Measurements from ENCODE around the gene NECTIN4. TPM values are rescaled to one million over a fixed set of nuclear protein-coding genes. Genes with fewer than 3 reads are reported as not detected.
A peak's percentile ranks its signal among the peaks of the same experiment; 100 is the strongest.

Gene NECTIN4
- total and polyA plus RNA-seq, 10 of the 15 experiments (the other 5 are each of a cell fraction or from before 2014, with no cell fraction given), result 2.8 to 8.7 (median 3.7) TPM

DNA sequence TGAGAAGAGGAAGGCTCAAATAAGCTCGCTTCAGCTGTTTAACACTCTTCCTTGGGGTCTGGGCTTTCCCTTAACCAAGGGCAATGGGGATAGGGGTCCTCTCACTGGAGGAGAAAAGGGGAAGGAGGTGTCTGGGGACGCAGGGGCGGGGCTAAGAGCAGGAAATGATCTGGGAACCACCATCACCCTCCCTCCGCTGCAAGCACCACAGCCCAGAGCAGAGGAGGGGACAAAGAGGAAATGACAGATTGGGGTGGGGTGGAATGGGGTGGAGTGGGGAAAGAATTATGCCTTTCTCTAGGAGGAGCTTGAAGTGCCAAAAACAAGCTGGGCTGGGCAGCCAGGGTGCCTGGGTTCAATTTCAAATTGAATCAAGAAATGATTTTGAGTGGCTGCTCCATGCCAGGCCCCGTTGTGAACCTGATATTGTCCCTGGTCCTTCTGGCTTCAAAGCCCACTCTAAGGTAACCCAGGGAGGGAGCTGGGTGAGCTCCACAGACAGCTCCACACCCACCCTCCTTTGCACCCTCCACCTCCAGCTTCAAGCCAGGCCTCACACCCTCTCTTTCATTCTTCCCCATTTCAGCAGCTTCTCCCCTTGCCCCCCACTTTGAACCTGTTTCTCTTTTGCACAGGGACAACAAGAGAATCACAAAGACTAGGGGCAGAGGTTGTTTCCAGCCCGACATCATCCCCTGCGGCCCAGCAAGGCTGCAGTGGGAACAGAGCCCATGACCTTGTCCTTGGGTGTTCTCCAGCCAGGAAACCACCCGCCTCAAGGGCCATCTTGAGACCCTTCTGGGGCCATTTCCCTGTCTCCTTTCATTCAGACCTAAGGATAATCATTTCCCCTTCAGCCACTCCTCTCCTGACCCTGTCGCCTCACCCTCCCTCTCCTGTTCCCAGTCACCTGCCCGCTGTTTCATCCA, 20.8 kb downstream of the NECTIN4 start (continued):
- TF ChIP-seq USF1 (IDR thresholded peaks at IDR 0.05; ENCODE audit: borderline replicate concordance, extremely low read length, insufficient read depth, low read depth, low read length), result no peak
- TF ChIP-seq YY1 (IDR thresholded peaks at IDR 0.05; ENCODE audit: low read depth, low read length), result peak; percentile 59
- TF ChIP-seq CTCF (IDR thresholded peaks at IDR 0.05 in 2 of 3, conservative IDR thresholded peaks at IDR 0.05 in 1 of 3; ENCODE audit: control insufficient read depth in 2 of 3, extremely low read depth in 1 of 3, insufficient read depth in 1 of 3, low read depth in 3 of 3, low read length in 3 of 3), result no peak
- no peak for TF ChIP-seq FOS (IDR thresholded peaks at IDR 0.05; ENCODE audit: borderline replicate concordance, extremely low read depth, insufficient read length)
- TF ChIP-seq STAT1 (conservative IDR thresholded peaks at IDR 0.05), result no peak
- no peak for TF ChIP-seq ZNF622 (IDR thresholded peaks at IDR 0.05)
- TF ChIP-seq CHD2 (IDR thresholded peaks at IDR 0.05; ENCODE audit: borderline replicate concordance, low read depth, low read length), result no peak
- no peak for TF ChIP-seq NFYB (IDR thresholded peaks at IDR 0.05; ENCODE audit: insufficient read depth, low read depth, low read length)
- no peak for TF ChIP-seq SUPT20H (IDR thresholded peaks at IDR 0.05; ENCODE audit: borderline replicate concordance, control insufficient read depth, low read depth, low read length)
- TF ChIP-seq RFX5 (IDR thresholded peaks at IDR 0.05; ENCODE audit: low read depth, low read length), result no peak
- peak; percentile 48 for TF ChIP-seq EED (IDR thresholded peaks at IDR 0.05; ENCODE audit: low read depth)
- no peak for TF ChIP-seq BRCA1 (IDR thresholded peaks at IDR 0.05; ENCODE audit: low read depth, low read length)
- no peak for TF ChIP-seq ZZZ3 (IDR thresholded peaks at IDR 0.05; ENCODE audit: control insufficient read depth, insufficient read length, low read depth)
- TF ChIP-seq JUNB (IDR thresholded peaks at IDR 0.05), result no peak
- no peak for TF ChIP-seq CREM (IDR thresholded peaks at IDR 0.05; ENCODE audit: low read depth)
- TF ChIP-seq IKZF2 (IDR thresholded peaks at IDR 0.05), result peak; percentile 49 to 71; a peak in 3 of 4 replicates
- TF ChIP-seq, protein P1, sequence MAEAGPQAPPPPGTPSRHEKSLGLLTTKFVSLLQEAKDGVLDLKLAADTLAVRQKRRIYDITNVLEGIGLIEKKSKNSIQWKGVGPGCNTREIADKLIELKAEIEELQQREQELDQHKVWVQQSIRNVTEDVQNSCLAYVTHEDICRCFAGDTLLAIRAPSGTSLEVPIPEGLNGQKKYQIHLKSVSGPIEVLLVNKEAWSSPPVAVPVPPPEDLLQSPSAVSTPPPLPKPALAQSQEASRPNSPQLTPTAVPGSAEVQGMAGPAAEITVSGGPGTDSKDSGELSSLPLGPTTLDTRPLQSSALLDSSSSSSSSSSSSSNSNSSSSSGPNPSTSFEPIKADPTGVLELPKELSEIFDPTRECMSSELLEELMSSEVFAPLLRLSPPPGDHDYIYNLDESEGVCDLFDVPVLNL (IDR thresholded peaks at IDR 0.05; ENCODE audit: low read depth, low read length), result no peak
- peak; percentile 69 for TF ChIP-seq SPI1 (IDR thresholded peaks at IDR 0.05; ENCODE audit: borderline replicate concordance, insufficient read depth, low read depth, low read length)
- TF ChIP-seq ETV6 (conservative IDR thresholded peaks at IDR 0.05 in 1 of 2, IDR thresholded peaks at IDR 0.05 in 1 of 2; ENCODE audit: borderline replicate concordance in 1 of 2, low read depth in 1 of 2), result 0 out of 4 replicates have a peak, but pooled peaks of 1 of the 2 experiments have one; percentile 25
- peak; percentile 93 for TF ChIP-seq HDGF (IDR thresholded peaks at IDR 0.05)
- TF ChIP-seq, protein P2, sequence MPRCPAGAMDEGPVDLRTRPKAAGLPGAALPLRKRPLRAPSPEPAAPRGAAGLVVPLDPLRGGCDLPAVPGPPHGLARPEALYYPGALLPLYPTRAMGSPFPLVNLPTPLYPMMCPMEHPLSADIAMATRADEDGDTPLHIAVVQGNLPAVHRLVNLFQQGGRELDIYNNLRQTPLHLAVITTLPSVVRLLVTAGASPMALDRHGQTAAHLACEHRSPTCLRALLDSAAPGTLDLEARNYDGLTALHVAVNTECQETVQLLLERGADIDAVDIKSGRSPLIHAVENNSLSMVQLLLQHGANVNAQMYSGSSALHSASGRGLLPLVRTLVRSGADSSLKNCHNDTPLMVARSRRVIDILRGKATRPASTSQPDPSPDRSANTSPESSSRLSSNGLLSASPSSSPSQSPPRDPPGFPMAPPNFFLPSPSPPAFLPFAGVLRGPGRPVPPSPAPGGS (IDR thresholded peaks at IDR 0.05; ENCODE audit: borderline replicate concordance, insufficient read depth, low read depth, low read length, poor library complexity, severe bottlenecking), result no peak
- no peak for TF ChIP-seq POLR2AphosphoS2 (IDR thresholded peaks at IDR 0.05; ENCODE audit: low read depth, low read length)

Data from GM12878 (cell line).